Stimulated activated CD4-positive, alpha-beta T cell treated with anti-CD3 and anti-CD28 coated beads, Interleukin-15, amount 100 ng/mL, for 24 hours (primary cell): ENCODE measurements around the gene FBXL17.

Experiments used
- DNase-seq: peaks from one replicate; pipeline ENCODE4 v3.0.0-alpha.2; 2020

The FBXL17 gene

GRCh38 chr5:108146222-108146621 lies 235.7 kb downstream of the FBXL17 start:
- DNase-seq, result no peak

GRCh38 chr5:108145351-108145750 lies 236.5 kb downstream of the FBXL17 start:
- DNase-seq, result no peak

GRCh38 chr5:108144332-108144731 lies 237.6 kb downstream of the FBXL17 start:
- no peak for DNase-seq

GRCh38 chr5:108143581-108143980 lies 238.3 kb downstream of the FBXL17 start:
- DNase-seq, result no peak

GRCh38 chr5:108141676-108142075 lies 240.2 kb downstream of the FBXL17 start:
- no peak for DNase-seq

- DNase-seq, result no peak
Observed at GRCh38 chr5:108136493-108136892, 245.4 kb downstream of the FBXL17 start.

GRCh38 chr5:108129129-108129528 lies 252.8 kb downstream of the FBXL17 start:
- no peak for DNase-seq

- no peak for DNase-seq
Observed at GRCh38 chr5:108125771-108126511, 256.0 kb downstream of the FBXL17 start.

GRCh38 chr5:108124596-108124995 lies 257.3 kb downstream of the FBXL17 start:
- DNase-seq, result no peak

GRCh38 chr5:108122702-108123101 lies 259.2 kb downstream of the FBXL17 start:
- no peak for DNase-seq

- DNase-seq, result no peak
Observed at GRCh38 chr5:108118813-108119514, 262.9 kb downstream of the FBXL17 start.

- no peak for DNase-seq
Observed at GRCh38 chr5:108115673-108116072, 266.2 kb downstream of the FBXL17 start.

GRCh38 chr5:108113950-108114349 lies 267.9 kb downstream of the FBXL17 start:
- no peak for DNase-seq

- no peak for DNase-seq
Observed at GRCh38 chr5:108111736-108112135, 270.2 kb downstream of the FBXL17 start.

- no peak for DNase-seq
Observed at GRCh38 chr5:108109059-108109458, 272.8 kb downstream of the FBXL17 start.

GRCh38 chr5:108104448-108104847 lies 277.4 kb downstream of the FBXL17 start:
- no peak for DNase-seq

- DNase-seq, result no peak
Observed at GRCh38 chr5:108102463-108102862, 279.4 kb downstream of the FBXL17 start.

- no peak for DNase-seq
Observed at GRCh38 chr5:108101821-108102220, 280.1 kb downstream of the FBXL17 start.

- DNase-seq, result no peak
Observed at GRCh38 chr5:108101130-108101529, 280.8 kb downstream of the FBXL17 start.

GRCh38 chr5:108094800-108095199 lies 287.1 kb downstream of the FBXL17 start:
- DNase-seq, result no peak

GRCh38 chr5:108093186-108093585 lies 288.7 kb downstream of the FBXL17 start:
- DNase-seq, result no peak

- no peak for DNase-seq
Observed at GRCh38 chr5:108090946-108091345, 291.0 kb downstream of the FBXL17 start.

GRCh38 chr5:108084105-108084504 lies 297.8 kb downstream of the FBXL17 start:
- DNase-seq, result no peak

- no peak for DNase-seq
Observed at GRCh38 chr5:108083232-108083631, 298.7 kb downstream of the FBXL17 start.

- DNase-seq, result no peak
Observed at GRCh38 chr5:108081707-108082106, 300.2 kb downstream of the FBXL17 start.
